ENCODE measurements around the gene DMBX1.

DNA sequence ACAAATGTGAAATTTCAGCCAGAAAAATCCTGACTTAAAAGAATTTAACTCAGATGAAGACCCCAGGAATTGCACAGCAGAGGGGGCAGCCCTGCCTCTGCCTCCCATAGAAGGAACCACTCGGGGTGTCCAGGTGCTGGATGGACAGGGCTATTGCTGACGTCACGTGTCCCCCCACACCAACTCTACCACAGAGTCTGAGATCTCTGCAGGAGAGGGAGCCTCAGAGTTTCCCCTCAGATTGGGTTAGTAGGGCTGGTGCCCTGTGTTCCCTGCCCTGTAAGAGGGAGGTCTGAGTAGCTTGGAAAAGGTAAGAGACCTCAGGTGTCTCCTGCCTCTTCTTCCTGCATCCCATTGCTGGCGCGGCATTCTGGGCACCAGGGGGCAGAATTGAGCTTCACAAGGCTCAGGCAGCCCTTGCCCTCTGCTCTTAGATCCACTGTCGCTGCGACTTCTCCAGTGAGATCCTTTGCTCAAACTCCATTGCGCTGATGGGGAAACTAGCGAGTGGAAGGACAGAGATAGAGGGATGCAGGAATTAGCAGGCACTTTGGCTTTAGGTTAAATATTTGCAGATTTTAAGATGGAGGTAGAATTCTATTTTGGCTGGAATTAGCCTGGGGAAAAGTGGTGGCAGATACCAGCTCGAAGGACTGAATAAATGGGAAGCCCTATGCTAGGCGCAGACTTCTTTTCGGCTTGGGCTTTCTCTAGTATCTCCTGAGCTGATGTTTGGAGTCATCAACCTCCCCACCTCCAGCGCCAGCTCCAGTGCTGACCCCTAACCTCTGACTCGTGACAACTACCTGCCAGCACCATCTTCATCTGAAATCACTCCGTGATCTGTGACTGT, 42.8 kb upstream of the DMBX1 start:
- TF ChIP-seq CTCF (IDR thresholded peaks at IDR 0.05) (peak; percentile 86), EZH2 (IDR thresholded peaks at IDR 0.05; ENCODE audit: borderline replicate concordance, insufficient read depth, low read depth, low read length, poor library complexity, severe bottlenecking) (no peak)
